ENCODE measurements around the gene SERPINB6. TPM values are rescaled to one million over a fixed set of nuclear protein-coding genes. Genes with fewer than 3 reads are reported as not detected.
"Not testable (repeated sequence)": the region's sequence is repeated elsewhere in the genome, so short reads cannot be mapped to it uniquely, and the experiment has no call there.

Gene SERPINB6
- polyA plus RNA-seq, 1 of the 3 experiments (the other 2 are of a cell fraction): 102 TPM

GRCh38 chr6:2908516-2908915 is 62.9 kb downstream of the SERPINB6 start:
- H4K20me1 ChIP-seq (ENCODE audit: insufficient read depth); H3K36me3 ChIP-seq (replicated peaks in 1 of 2; ENCODE audit: control insufficient read depth in 1 of 2, insufficient read depth in 2 of 2, low read length in 1 of 2); POLR2A ChIA-PET; H3K9me2 ChIP-seq; H3K4me2 ChIP-seq; H3K9ac ChIP-seq; H3K79me2 ChIP-seq (ENCODE audit: insufficient read depth); H3K9me3 ChIP-seq; H3K27ac ChIP-seq (ENCODE audit: low read depth in 2 of 2, low read length in 1 of 2); H3K4me3 ChIP-seq (ENCODE audit: low read depth in 2 of 2, low read length in 1 of 2); H3F3A ChIP-seq (replicated peaks; ENCODE audit: insufficient read depth); H3K27me3 ChIP-seq (ENCODE audit: insufficient read depth); H2AFZ ChIP-seq (ENCODE audit: low read depth): not testable (repeated sequence)
- peak; percentile 46 for DNase-seq
- TF ChIP-seq GATA2 (CRISPR knock-in tag; IDR thresholded peaks at IDR 0.05): peak; percentile 80
- CTCF ChIA-PET: interaction anchor here (1.0 kb wide), 1 partner anchor 44 kb away, joined by 4 read pairs; no protein-coding TSS in a partner anchor
- 74% methylated on average over 3 of the region's 3 CpGs for WGBS (ENCODE audit: low lambda C conversion rate)
- peaks cover 0 to 17% of the 10 kb centered on the region in 2 experiments; a peak in 1 of 4 replicates for H3K4me1 ChIP-seq (ENCODE audit: control insufficient read depth in 1 of 2, insufficient read depth in 2 of 2, low read depth in 1 of 2, low read length in 1 of 2)

GRCh38 chr6:2903411-2904185 is 67.8 kb downstream of the SERPINB6 start:
- not testable (repeated sequence) for H3K79me2 ChIP-seq (ENCODE audit: insufficient read depth); H3F3A ChIP-seq (replicated peaks; ENCODE audit: insufficient read depth); DNase-seq; H3K4me3 ChIP-seq (ENCODE audit: low read depth in 2 of 2, low read length in 1 of 2); H3K9me3 ChIP-seq; H3K36me3 ChIP-seq (replicated peaks in 1 of 2; ENCODE audit: control insufficient read depth in 1 of 2, insufficient read depth in 2 of 2, low read length in 1 of 2); H3K9me2 ChIP-seq; H3K4me2 ChIP-seq; H3K9ac ChIP-seq; H3K27me3 ChIP-seq (ENCODE audit: insufficient read depth); H2AFZ ChIP-seq (ENCODE audit: low read depth); H3K27ac ChIP-seq (ENCODE audit: low read depth in 2 of 2, low read length in 1 of 2); H4K20me1 ChIP-seq (ENCODE audit: insufficient read depth)
- H3K4me1 ChIP-seq (ENCODE audit: control insufficient read depth in 1 of 2, insufficient read depth in 2 of 2, low read depth in 1 of 2, low read length in 1 of 2): peaks cover 0 to 15% of the 10 kb centered on the region in 2 experiments; a peak in 1 of 4 replicates
- WGBS (ENCODE audit: low lambda C conversion rate): 89% methylated on average over 13 of the region's 39 CpGs
- ChIA-PET POLR2A (interaction anchor here (1.7 kb wide), 1 partner anchor 27 kb away, joined by 3 read pairs; no protein-coding TSS in a partner anchor), CTCF (interaction anchor here (0.8 to 3.5 kb wide), 2 partner anchors 49 to 58 kb away, joined by 3 to 11 read pairs; no protein-coding TSS in a partner anchor)

- H3K9me2 ChIP-seq; H3K27ac ChIP-seq (ENCODE audit: low read depth in 2 of 2, low read length in 1 of 2); H3K4me1 ChIP-seq (ENCODE audit: control insufficient read depth in 1 of 2, insufficient read depth in 2 of 2, low read depth in 1 of 2, low read length in 1 of 2); H2AFZ ChIP-seq (ENCODE audit: low read depth); H3K4me3 ChIP-seq (ENCODE audit: low read depth in 2 of 2, low read length in 1 of 2); H3F3A ChIP-seq (replicated peaks; ENCODE audit: insufficient read depth); H3K4me2 ChIP-seq; DNase-seq; H3K9ac ChIP-seq; H3K9me3 ChIP-seq; H3K36me3 ChIP-seq (replicated peaks in 1 of 2; ENCODE audit: control insufficient read depth in 1 of 2, insufficient read depth in 2 of 2, low read length in 1 of 2); H3K27me3 ChIP-seq (ENCODE audit: insufficient read depth); POLR2A ChIA-PET; H4K20me1 ChIP-seq (ENCODE audit: insufficient read depth); H3K79me2 ChIP-seq (ENCODE audit: insufficient read depth): not testable (repeated sequence)
- WGBS (ENCODE audit: low lambda C conversion rate): 91% methylated on average over 27 of the region's 27 CpGs
- CTCF ChIA-PET: interaction anchor here (0.7 to 1.1 kb wide), 2 partner anchors 51 to 505 kb away, joined by 3 read pairs; no protein-coding TSS in a partner anchor
Observed at GRCh38 chr6:2901645-2902502, 69.5 kb downstream of the SERPINB6 start.

All from SK-N-SH (cell line).